PC-3 (cell line): ENCODE measurements around the gene EPS8. TPM values are rescaled to one million over a fixed set of nuclear protein-coding genes. Genes with fewer than 3 reads are reported as not detected.

Experiments
- ATAC-seq: fragments of 200-7000 bp; cut with Tn5 transposase; 2 replicates; pipeline ENCODE4 v1.9.1; 2020; ENCODE audit warnings: mild to moderate bottlenecking, moderate library complexity
- BruUV-seq: library from RNA; stranded (reverse); fragments of 400-500 nt; replicated peaks from 2 replicates; lab custom pipeline; 2021; lab: Mats Ljungman, UMichigan
- CTCF ChIA-PET: fragments of 300-600 bp; sonication (Branson Sonifier 250); formaldehyde crosslinking; loops from one replicate; lab custom pipeline; 2022; ENCODE audit warnings: antibody characterized with exemption; lab: Charles Lee
- POLR2A ChIA-PET: fragments of 300-600 bp; sonication (Branson Sonifier 250); formaldehyde crosslinking; loops from one replicate; lab custom pipeline; 2022; ENCODE audit warnings: antibody characterized with exemption; ENCODE audit not compliant: unreplicated experiment; lab: Charles Lee
- DNase-seq: peaks from one replicate; pipeline ENCODE4 v3.0.0-alpha.2; 2015
- H2AFZ ChIP-seq: fragments of 300-600 bp; sonication (generic); 2 replicates; pipeline ENCODE4 v1.6.0; 2016; ENCODE audit warnings: antibody characterized with exemption, low read length
- H3F3A ChIP-seq: fragments of 300-600 bp; sonication (generic); one replicate; pipeline ENCODE4 v1.6.0; 2017; ENCODE audit warnings: antibody characterized with exemption, low read length, control low read depth, mild to moderate bottlenecking; ENCODE audit not compliant: unreplicated experiment
- H3K27ac ChIP-seq: fragments of 300-600 bp; sonication (generic); 2 replicates; pipeline ENCODE4 v1.5.1; 2016; ENCODE audit warnings: mild to moderate bottlenecking, low read length
- H3K27me3 ChIP-seq: fragments of 300-600 bp; sonication (generic); 2 replicates; pipeline ENCODE4 v1.6.1; 2016; ENCODE audit warnings: low read length, mixed read lengths
- H3K36me3 ChIP-seq: fragments of 300-600 bp; sonication (generic); 2 replicates; pipeline ENCODE4 v1.6.1; 2016; ENCODE audit warnings: low read depth, mixed run types, low read length, mixed read lengths
- H3K4me1 ChIP-seq: fragments of 300-600 bp; sonication (generic); 2 replicates; pipeline ENCODE4 v1.5.1; 2016; ENCODE audit warnings: low read length; ENCODE audit not compliant: insufficient read depth
- H3K4me2 ChIP-seq: fragments of 300-600 bp; sonication (generic); 2 replicates; pipeline ENCODE4 v1.6.0; 2016; ENCODE audit warnings: low read length
- H3K4me3 ChIP-seq: fragments of 300-600 bp; sonication (generic); 2 replicates; pipeline ENCODE4 v1.5.1; 2016; ENCODE audit warnings: mild to moderate bottlenecking, low read length, mixed read lengths
- H3K79me2 ChIP-seq: fragments of 300-600 bp; sonication (generic); 2 replicates; pipeline ENCODE4 v1.6.1; 2017; ENCODE audit warnings: low read length, mixed read lengths
- H3K9ac ChIP-seq: fragments of 300-600 bp; sonication (generic); 2 replicates; pipeline ENCODE4 v1.6.0; 2016; ENCODE audit warnings: mild to moderate bottlenecking, low read length
- H3K9me2 ChIP-seq: fragments of 300-600 bp; sonication (generic); replicated peaks from 2 replicates; pipeline ENCODE4 v1.6.1; 2016; ENCODE audit warnings: mixed run types, low read length, mixed read lengths
- H3K9me3 ChIP-seq: fragments of 300-600 bp; sonication (generic); 2 replicates; pipeline ENCODE4 v1.6.1; 2016; ENCODE audit warnings: low read length, mixed read lengths
- H4K20me1 ChIP-seq: fragments of 300-600 bp; sonication (generic); 2 replicates; pipeline ENCODE4 v1.6.1; 2016; ENCODE audit warnings: low read length, mixed read lengths
- CTCF ChIP-seq: fragments of 300-600 bp; sonication (generic); conservative IDR thresholded peaks from 2 replicates; pipeline ENCODE4 v1.5.1; 2017; ENCODE audit warnings: antibody characterized with exemption, low read depth, mild to moderate bottlenecking, low read length
- EZH2 ChIP-seq: fragments of 300-600 bp; sonication (generic); IDR thresholded peaks from one replicate; pipeline ENCODE4 v1.6.1; 2017; ENCODE audit warnings: antibody characterized with exemption, mild to moderate bottlenecking, low read length; ENCODE audit not compliant: unreplicated experiment
- EZH2phosphoT487 ChIP-seq: fragments of 300-600 bp; sonication (generic); IDR thresholded peaks from 2 replicates; pipeline ENCODE4 v1.6.1; 2018; ENCODE audit warnings: mild to moderate bottlenecking, antibody characterized with exemption, low read length, borderline replicate concordance
- intact Hi-C: fragments of 100-400 bp; cut with micrococcal nuclease; formaldehyde crosslinking; loops from 2 replicates; pipeline ENCODE4 v1.9.0; 2023
- total RNA-seq: library from RNA; depleted of rRNA; stranded (reverse); fragments of >200 nt; gene quantifications from 2 replicates; pipeline ENCODE4 v1.2.3, GENCODE V29; 2014

The EPS8 gene
- total RNA-seq, 1 experiment from 2014 or later = 47.4 TPM

- H3K4me2 ChIP-seq = no peak overlapping the region
- H3K27ac ChIP-seq = no peak overlapping the region
- POLR2A ChIA-PET = no interaction called here
- H3K36me3 ChIP-seq = no peaks in the 10 kb centered on the region
- no peak overlapping the region for H3K9ac ChIP-seq
- CTCF ChIA-PET = no interaction called here
- no peaks in the 10 kb centered on the region for H4K20me1 ChIP-seq
- peaks cover 29% of the 10 kb centered on the region; the same call in 1 of the 2 replicates for H3K79me2 ChIP-seq
- H3K9me3 ChIP-seq = no peaks in the 10 kb centered on the region
- no peaks in the 10 kb centered on the region for H3K27me3 ChIP-seq
- no TSS peak for BruUV-seq
- no peak overlapping the region for H3K4me3 ChIP-seq
- H3K9me2 ChIP-seq = no peaks in the 10 kb centered on the region
- ATAC-seq (no peak), DNase-seq (no peak)
- H3K4me1 ChIP-seq = no peaks in the 10 kb centered on the region; the same call in 1 of the 2 replicates
- intact Hi-C loops = no loop called here
- TF ChIP-seq EZH2 (no peak), CTCF (no peak), EZH2phosphoT487 (no peak)
- no peaks in the 10 kb centered on the region for H3F3A ChIP-seq
- H2AFZ ChIP-seq = no peak overlapping the region
Measured at GRCh38 chr12:15735837-15736615, 53.2 kb downstream of the EPS8 start.

- Histone ChIP-seq H4K20me1 (no peaks in the 10 kb centered on the region), H3K36me3 (no peaks in the 10 kb centered on the region; the same call in 1 of the 2 replicates), H3K4me2 (no peak overlapping the region), H2AFZ (no peak overlapping the region), H3F3A (peaks cover 5% of the 10 kb centered on the region), H3K27me3 (no peaks in the 10 kb centered on the region), H3K4me3 (no peak overlapping the region), H3K4me1 (peaks cover 10% of the 10 kb centered on the region; the same call in 1 of the 2 replicates), H3K9ac (no peak overlapping the region), H3K79me2 (peaks cover 20% of the 10 kb centered on the region; the same call in 1 of the 2 replicates), H3K27ac (no peak overlapping the region), H3K9me2 (no peaks in the 10 kb centered on the region), H3K9me3 (no peaks in the 10 kb centered on the region)
- CTCF ChIA-PET = no interaction called here
- POLR2A ChIA-PET = no interaction called here
- ATAC-seq (no peak), DNase-seq (no peak)
- no TSS peak for BruUV-seq
- TF ChIP-seq EZH2phosphoT487 (no peak), EZH2 (no peak), CTCF (no peak)
- intact Hi-C loops = no loop called here
Measured at GRCh38 chr12:15733136-15733535, 56.1 kb downstream of the EPS8 start.
